Right renal cortex interstitium (tissue), 3 donors: ENCODE measurements around the gene OBP2B. TPM values are rescaled to one million over a fixed set of nuclear protein-coding genes. Genes with fewer than 3 reads are reported as not detected.
"Not testable (repeated sequence)": the region's sequence is repeated elsewhere in the genome, so short reads cannot be mapped to it uniquely, and the experiment has no call there.

Source experiments
- DNase-seq, 3 donors: peaks; one replicate each; pipeline ENCODE4 v3.0.0-alpha.2; 2013; ENCODE audit warnings: low read depth in 3 of 3, low spot score in 2 of 3
- polyA plus RNA-seq, 3 donors: library from polyadenylated mRNA; unstranded; fragments of 120-200 nt; gene quantifications; one replicate each; pipeline ENCODE4 v1.2.1, GENCODE V29; 2013; ENCODE audit not compliant: insufficient read length in 3 of 3

Gene OBP2B
- polyA plus RNA-seq, 3 donors: 0.64 TPM; not detected in 2

- DNase-seq: not testable (repeated sequence)
Observed at GRCh38 chr9:133169687-133170086, 39.4 kb downstream of the OBP2B start.

GRCh38 chr9:133169102-133169501 lies 39.9 kb downstream of the OBP2B start:
- no peak for DNase-seq

- no peak for DNase-seq
Observed at GRCh38 chr9:133168432-133168831, 40.6 kb downstream of the OBP2B start.

- DNase-seq: no peak
Observed at GRCh38 chr9:133167769-133168168, 41.3 kb downstream of the OBP2B start.

GRCh38 chr9:133167096-133167730 lies 41.8 kb downstream of the OBP2B start:
- no peak for DNase-seq

GRCh38 chr9:133166392-133166791 lies 42.7 kb downstream of the OBP2B start:
- DNase-seq: no peak

GRCh38 chr9:133165452-133165730 lies 43.7 kb downstream of the OBP2B start:
- DNase-seq: no peak

GRCh38 chr9:133164191-133164590 lies 44.9 kb downstream of the OBP2B start:
- no peak for DNase-seq

- no peak for DNase-seq
Observed at GRCh38 chr9:133163504-133164172, 45.4 kb downstream of the OBP2B start, which contains the start of gene GBGT1. TSS of gene GBGT1 (minus strand) at chr9:133163914. CDS start at chr9:133162412, 1,502 bp downstream.

- DNase-seq: no peak
Observed at GRCh38 chr9:133162861-133163503, 46.1 kb downstream of the OBP2B start.

- DNase-seq: no peak
Observed at GRCh38 chr9:133161547-133161950, 47.5 kb downstream of the OBP2B start.

GRCh38 chr9:133160742-133161546 lies 48.1 kb downstream of the OBP2B start:
- no peak for DNase-seq

- no peak for DNase-seq
Observed at GRCh38 chr9:133158695-133159094, 50.4 kb downstream of the OBP2B start.

Other genes with a start within 250 kb of the OBP2B start
- gene GFI1B, start 230.6 kb downstream of the OBP2B start, polyA plus RNA-seq: 1 to 10 TPM in 1 of 3 donors, under 1 TPM in 2; 0.72 to 1.3 (median 0.92) TPM
- gene GTF3C5, start 178.3 kb downstream of the OBP2B start, polyA plus RNA-seq: 10 to 100 TPM; 62.3 to 64.2 (median 64.1) TPM
- gene CEL, start 147.3 kb downstream of the OBP2B start, polyA plus RNA-seq: 1 to 10 TPM; 2.8 to 3.8 (median 3.2) TPM
- gene RALGDS, start 88.0 kb downstream of the OBP2B start, polyA plus RNA-seq: 10 to 100 TPM; 32.3 to 32.7 (median 32.5) TPM
- 1 to 10 TPM; 1.3 to 1.6 (median 1.6) TPM for gene GBGT1, start 45.3 kb downstream of the OBP2B start, polyA plus RNA-seq
- gene ABO, start 66.0 kb upstream of the OBP2B start, polyA plus RNA-seq: 10 to 100 TPM in 2 of 3 donors, 1 to 10 TPM in 1; 6.8 to 19.5 (median 18.7) TPM
- 10 to 100 TPM; 23.4 to 27.3 (median 27.2) TPM for gene SURF6, start 126.9 kb upstream of the OBP2B start, polyA plus RNA-seq
- gene MED22, start 138.9 kb upstream of the OBP2B start, polyA plus RNA-seq: 10 to 100 TPM; 23.3 to 25.0 (median 24.5) TPM
- 1,000 to 10,000 TPM; 2,744 to 2,837 (median 2,799) TPM for gene RPL7A, start 139.0 kb upstream of the OBP2B start, polyA plus RNA-seq
- gene SURF1, start 147.2 kb upstream of the OBP2B start, polyA plus RNA-seq: 10 to 100 TPM; 36.6 to 47.0 (median 42.2) TPM
- gene SURF2, start 147.3 kb upstream of the OBP2B start, polyA plus RNA-seq: 10 to 100 TPM; 20.6 to 25.1 (median 23.0) TPM
- 100 to 1,000 TPM; 160 to 175 (median 164) TPM for gene SURF4, start 166.8 kb upstream of the OBP2B start, polyA plus RNA-seq
- gene STKLD1, start 167.1 kb upstream of the OBP2B start, polyA plus RNA-seq: 1 to 10 TPM; 2.2 to 3.6 (median 3.4) TPM
- gene REXO4, start 208.8 kb upstream of the OBP2B start, polyA plus RNA-seq: 10 to 100 TPM; 26.9 to 30.7 (median 29.7) TPM
- 1 to 10 TPM; 5.9 to 7.2 (median 6.3) TPM for gene ADAMTS13, start 213.1 kb upstream of the OBP2B start, polyA plus RNA-seq